ENCODE data around the gene FAHD1.
"Not testable (repeated sequence)": the region's sequence is repeated elsewhere in the genome, so short reads cannot be mapped to it uniquely, and the experiment has no call there.

FAHD1 gene

DNA sequence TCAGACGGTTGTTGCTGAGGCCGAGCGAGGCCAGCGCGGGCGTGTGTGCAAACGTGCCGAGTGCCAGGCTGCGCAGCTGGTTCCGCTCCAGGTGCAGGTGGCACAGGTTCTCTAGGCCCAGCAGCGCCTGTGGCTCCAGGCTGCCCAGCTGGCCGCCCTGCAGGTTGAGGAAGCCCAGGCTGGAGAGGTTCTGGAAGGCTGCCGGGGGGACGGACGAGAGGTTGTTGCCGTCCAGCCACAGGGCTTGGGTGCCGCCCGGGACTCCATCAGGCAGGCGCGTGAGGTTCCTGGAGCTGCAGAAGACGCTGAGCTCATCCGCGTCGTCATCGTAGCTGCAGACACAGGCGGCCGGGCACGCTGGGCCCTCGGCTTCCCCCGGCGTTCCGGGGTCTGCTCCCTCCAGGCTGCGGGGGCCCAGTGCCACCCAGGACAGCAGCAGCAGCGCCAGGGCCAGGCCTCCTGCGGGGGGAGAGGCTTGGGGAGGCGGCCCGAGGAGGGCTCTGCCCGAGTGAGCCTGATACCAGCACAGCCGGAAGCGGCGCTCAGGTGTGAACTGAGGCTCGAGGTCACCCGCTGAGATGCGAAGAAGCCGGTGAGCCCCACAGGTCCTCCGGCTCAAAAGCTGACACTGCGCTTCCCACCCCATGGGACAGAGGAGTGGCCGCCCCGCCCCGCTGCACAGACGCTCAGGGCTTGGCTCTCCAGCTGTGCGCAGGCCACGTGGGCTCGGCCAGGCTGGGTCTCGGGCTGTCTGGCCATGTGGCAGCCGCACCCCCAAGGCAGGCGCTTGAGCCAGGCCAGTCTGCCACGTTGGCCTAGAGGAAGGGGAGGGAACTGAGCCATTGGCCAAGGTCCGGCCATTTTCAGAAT lies 34.8 kb upstream of the FAHD1 start:
- no peak for TF ChIP-seq JUND (IDR thresholded peaks at IDR 0.05; ENCODE audit: low read depth)
- no peak for DNase-seq (ENCODE audit: low read depth in 1 of 2, low spot score in 1 of 2)
- in situ Hi-C loops (cut with HindIII; ENCODE audit: low pct_unique_long_range_greater_than_20kb, low sequenced_read_pairs): no loop called here

DNA sequence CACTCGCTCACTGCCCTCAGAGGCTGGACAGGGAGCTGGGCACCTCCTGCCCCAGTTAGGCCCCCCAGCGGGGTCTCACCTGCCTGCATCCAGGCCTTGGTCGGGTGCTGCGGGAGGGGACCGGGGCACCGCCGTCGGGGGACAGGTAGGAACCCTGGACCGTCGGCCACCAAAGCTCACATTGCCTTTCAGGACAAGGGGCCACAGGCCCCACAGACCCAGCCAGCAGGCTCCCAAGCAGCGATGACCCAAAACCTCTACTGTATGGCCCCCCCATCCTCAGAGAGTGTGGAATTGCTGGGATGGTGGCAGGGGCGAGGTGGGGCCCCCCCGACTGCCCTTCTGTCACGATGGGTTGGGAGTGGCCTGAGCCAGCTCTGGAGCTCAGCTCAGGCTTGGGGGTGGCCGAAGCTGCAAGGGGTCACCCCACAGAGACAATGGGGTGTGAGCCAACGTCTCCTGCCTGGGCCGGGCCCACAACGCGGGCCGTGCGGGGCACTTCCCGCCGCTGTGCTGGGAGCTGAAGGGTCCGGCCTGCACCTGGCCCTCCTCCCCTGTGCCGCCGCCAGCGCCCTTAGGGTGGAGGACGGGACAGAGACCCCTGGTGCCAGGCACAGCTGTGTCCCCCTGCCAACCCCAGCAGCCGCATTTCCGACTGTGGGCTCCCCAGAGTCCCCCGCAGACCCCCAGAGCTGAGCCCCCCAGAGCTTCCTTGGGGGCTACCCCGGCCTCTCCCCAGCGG lies 34.0 kb upstream of the FAHD1 start:
- in situ Hi-C loops (cut with HindIII; ENCODE audit: low pct_unique_long_range_greater_than_20kb, low sequenced_read_pairs): no loop called here
- no peak for TF ChIP-seq JUND (IDR thresholded peaks at IDR 0.05; ENCODE audit: low read depth)
- DNase-seq (ENCODE audit: low read depth in 1 of 2, low spot score in 1 of 2): no peak

DNA sequence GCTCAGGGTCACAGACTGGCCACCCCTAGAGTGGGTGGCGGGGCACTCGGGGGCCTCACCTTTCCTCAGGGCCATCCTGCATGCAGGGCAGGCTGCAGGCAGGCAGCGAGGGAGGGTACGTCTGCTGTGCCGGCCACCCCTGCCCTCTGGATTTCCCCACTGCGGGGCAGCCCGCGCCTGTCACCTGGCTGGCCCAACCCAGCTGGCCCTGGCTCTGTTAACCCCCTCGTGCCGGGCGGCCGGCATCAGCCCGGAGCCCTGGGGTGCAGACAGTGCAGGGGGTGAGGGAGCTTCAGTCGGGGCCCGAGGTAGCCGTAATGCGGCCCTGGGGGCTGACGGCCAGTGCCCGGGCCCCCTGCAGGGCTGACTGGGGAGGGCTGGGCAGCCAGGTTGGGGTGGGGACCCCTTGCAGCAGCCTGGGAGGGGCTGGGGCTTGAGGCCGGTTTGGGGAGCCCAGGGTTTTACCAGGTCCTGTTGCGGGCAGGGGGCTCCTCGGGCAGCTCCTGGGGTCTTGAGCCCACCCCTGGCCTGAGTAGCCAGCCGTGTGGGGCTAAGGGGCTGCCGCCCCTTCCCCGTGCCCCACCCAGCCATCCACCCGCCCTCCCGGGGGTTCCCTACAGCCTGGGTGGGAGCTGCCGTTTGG lies 33.3 kb upstream of the FAHD1 start, which contains the start of gene IGFALS:
IGFALS (minus strand) TSS at position 128 of the 643 bp plus-strand sequence; CDS start at position 75, 53 bp downstream.
- in situ Hi-C loops (cut with HindIII; ENCODE audit: low pct_unique_long_range_greater_than_20kb, low sequenced_read_pairs): no loop called here
- no peak for TF ChIP-seq JUND (IDR thresholded peaks at IDR 0.05; ENCODE audit: low read depth)

DNA sequence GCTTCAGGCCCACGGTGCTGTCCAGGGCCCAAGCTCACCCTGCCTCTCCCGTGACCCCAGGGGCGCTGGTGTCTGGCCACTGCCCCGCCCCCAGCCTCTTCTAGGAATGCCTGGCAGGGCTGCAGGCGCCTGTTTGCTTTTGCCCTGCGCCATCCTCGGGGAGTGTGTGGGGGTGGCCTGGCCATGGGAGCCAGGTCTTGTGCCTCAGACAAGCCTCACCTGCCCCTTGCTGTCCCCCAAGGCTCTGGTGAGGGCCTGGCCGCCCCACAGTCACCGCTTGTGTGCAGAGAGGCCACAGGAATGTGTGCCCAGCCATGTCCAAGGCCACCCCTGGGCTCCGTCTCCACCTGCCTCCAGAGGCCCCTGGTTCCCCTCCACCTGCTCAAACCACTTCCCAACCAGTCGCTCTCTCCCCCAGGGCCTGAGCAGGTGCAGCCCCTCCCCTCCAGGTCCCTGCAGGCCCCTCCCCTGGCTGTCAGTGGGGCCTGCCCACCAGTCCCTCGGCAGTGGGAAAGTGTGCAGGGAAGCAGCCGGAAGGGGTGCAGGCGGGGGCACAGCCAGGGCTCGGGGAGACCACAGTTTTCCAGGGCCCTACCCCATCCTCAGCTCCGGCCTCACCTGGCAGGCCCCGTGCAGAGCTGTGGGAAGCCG lies 32.7 kb upstream of the FAHD1 start:
- in situ Hi-C loops (cut with HindIII; ENCODE audit: low pct_unique_long_range_greater_than_20kb, low sequenced_read_pairs): no loop called here
- no peak for TF ChIP-seq JUND (IDR thresholded peaks at IDR 0.05; ENCODE audit: low read depth)
- DNase-seq (ENCODE audit: low read depth in 1 of 2, low spot score in 1 of 2): peak; percentile 58 to 72

More for the DNA sequence above, 33.3 kb upstream of the FAHD1 start, which contains the start of gene IGFALS:
- no peak for DNase-seq (ENCODE audit: low read depth in 1 of 2, low spot score in 1 of 2)

DNA sequence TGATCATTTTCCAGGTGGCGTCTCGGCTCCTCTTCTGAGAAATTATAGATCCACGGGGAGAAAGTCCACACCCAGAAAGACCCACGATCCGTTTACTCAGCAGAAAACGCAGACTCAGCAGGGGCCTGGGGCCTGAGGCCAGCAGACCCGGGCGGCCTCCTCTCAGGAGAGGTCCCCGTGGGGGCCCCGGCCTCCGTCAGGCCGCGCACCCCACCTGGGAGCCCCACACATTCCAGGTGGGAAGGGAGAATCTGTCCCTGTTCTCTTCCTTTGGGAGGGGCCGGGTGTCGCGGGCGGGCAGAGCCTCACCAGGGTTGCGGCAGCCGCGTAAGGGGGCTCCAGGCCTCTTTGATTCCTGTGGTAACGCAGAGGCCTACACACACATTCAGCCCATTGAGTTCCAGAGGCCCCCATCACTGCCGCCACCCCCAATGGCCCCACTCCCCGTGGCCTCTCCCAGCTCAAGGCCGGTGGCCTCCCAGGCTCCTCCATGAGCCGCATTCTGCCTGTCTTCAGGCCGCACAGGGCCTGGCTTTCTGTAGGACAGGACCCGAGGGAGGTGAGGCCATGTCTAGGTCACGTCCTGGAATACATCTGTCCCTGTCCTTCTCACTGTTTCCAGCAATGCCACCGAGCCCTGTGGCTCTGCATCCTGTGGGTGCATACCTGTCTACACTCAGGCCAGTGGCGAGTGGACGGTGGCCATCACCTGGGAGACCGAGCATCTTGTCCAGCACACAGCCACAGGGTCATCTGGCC lies 31.9 kb upstream of the FAHD1 start:
- in situ Hi-C loops (cut with HindIII; ENCODE audit: low pct_unique_long_range_greater_than_20kb, low sequenced_read_pairs): no loop called here
- no peak for DNase-seq (ENCODE audit: low read depth in 1 of 2, low spot score in 1 of 2)
- no peak for TF ChIP-seq JUND (IDR thresholded peaks at IDR 0.05; ENCODE audit: low read depth)

DNA sequence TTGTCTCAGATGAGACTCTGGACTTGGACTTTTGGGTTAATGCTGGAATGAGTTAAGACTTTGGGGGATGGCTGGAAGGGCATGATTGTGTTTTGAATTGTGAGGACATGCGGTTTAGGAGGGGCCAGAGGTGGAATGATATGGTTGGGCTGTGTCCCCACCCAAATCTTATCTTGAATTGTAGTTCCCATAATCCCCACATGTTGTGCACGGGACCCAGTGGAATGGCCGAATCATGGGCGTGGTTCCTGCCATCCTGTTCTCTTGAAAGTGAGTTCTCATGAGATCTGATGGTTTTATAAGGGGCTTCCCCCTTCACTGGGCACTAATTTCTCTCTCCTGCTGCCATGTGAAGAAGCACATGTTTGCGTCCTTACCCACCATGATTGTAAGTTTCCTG lies 27.7 kb upstream of the FAHD1 start:
- DNase-seq (ENCODE audit: low read depth in 1 of 2, low spot score in 1 of 2); in situ Hi-C loops (cut with HindIII; ENCODE audit: low pct_unique_long_range_greater_than_20kb, low sequenced_read_pairs): not testable (repeated sequence)

DNA sequence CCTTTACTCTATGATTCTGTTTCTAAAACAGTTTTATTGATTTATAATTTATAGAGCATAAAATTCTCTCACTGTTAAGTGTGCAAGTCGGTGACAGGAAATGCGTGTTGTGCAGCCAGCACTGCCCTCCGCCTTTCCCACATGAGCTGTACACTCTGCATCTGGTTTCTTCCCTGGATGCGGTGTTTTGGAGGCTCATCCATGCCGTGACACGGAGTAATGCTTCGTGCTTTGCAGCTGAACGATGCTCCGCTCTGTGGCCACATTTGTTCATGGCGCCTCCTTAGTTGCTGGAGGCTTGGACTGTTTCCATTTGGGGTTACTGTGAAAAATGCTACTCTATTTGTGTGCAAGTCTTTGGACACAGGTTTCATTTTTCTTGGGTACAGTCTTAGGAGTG lies 26.3 kb upstream of the FAHD1 start:
- no peak for TF ChIP-seq JUND (IDR thresholded peaks at IDR 0.05; ENCODE audit: low read depth)
- no peak for DNase-seq (ENCODE audit: low read depth in 1 of 2, low spot score in 1 of 2)
- in situ Hi-C loops (cut with HindIII; ENCODE audit: low pct_unique_long_range_greater_than_20kb, low sequenced_read_pairs): no loop called here

DNA sequence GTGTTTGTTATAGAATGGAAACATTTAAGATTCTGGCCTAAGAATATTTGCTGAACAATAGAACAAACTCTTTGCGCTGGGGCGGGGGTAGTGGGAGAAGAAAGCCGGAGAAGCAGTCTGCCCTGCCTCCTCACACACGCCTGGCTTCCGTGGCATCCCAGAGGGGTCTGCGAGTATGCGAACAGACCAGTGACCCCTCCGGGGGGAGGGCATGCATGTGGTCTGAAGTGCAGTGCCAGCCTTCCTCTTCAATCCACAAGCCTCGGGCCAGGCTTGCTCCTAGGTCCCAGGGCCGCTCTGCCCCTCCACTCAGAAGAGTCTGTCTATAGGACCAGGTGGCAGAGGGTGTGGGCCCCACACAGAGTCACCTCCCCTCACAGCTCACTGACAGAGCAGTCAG lies 19.4 kb upstream of the FAHD1 start:
- TF ChIP-seq JUND (IDR thresholded peaks at IDR 0.05; ENCODE audit: low read depth): no peak
- DNase-seq (ENCODE audit: low read depth in 1 of 2, low spot score in 1 of 2): no peak
- in situ Hi-C loops (cut with HindIII; ENCODE audit: low pct_unique_long_range_greater_than_20kb, low sequenced_read_pairs): no loop called here

DNA sequence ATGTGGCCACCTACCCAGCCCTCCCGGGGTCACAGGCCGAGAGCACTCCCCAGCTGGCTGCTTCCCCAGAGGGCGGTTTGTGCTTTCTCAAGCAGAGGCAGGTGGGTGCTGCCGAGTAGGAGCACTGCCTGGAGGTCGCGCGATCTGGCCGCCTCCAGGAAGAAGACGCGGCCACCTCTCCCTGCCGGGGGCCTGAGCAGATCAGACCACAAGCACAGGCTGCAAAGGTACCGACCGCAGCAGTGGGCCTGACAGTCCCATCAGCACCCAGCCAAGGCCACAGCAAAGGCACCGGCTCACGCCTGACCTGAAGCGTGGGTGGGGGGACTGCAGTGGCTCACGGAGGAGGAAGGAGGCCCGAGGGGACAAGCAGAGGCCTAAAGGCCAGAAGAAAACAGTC lies 18.3 kb upstream of the FAHD1 start:
- in situ Hi-C loops (cut with HindIII; ENCODE audit: low pct_unique_long_range_greater_than_20kb, low sequenced_read_pairs): no loop called here
- no peak for DNase-seq (ENCODE audit: low read depth in 1 of 2, low spot score in 1 of 2)
- TF ChIP-seq JUND (IDR thresholded peaks at IDR 0.05; ENCODE audit: low read depth): no peak

DNA sequence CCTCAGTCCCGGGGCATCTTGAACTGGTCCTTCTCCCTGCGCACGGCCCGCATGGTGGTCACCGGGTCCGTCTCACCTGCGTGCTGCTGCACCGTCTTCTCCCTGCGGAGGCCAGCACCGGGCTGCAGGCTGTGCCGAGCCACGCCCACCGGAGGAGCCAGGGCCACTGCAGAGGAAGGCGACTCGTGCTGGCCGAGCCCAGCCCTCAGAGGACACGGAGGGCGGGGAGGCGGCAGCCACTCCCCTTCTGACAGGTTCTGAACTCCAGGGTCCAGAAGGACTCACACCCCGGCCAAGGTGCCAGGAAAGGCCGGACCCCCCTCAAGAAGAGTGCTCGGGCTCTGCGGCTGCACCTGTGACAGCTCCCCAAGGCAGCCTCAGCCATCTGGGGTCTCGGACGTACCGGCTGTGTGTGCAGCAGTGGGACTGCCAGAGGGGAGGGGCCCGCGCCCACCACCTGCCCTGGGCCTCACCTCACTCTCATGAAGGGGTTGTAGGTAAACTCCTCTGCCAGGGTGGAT lies 17.7 kb upstream of the FAHD1 start:
- DNase-seq (ENCODE audit: low read depth in 1 of 2, low spot score in 1 of 2): no peak
- in situ Hi-C loops (cut with HindIII; ENCODE audit: low pct_unique_long_range_greater_than_20kb, low sequenced_read_pairs): no loop called here
- no peak for TF ChIP-seq JUND (IDR thresholded peaks at IDR 0.05; ENCODE audit: low read depth)

DNA sequence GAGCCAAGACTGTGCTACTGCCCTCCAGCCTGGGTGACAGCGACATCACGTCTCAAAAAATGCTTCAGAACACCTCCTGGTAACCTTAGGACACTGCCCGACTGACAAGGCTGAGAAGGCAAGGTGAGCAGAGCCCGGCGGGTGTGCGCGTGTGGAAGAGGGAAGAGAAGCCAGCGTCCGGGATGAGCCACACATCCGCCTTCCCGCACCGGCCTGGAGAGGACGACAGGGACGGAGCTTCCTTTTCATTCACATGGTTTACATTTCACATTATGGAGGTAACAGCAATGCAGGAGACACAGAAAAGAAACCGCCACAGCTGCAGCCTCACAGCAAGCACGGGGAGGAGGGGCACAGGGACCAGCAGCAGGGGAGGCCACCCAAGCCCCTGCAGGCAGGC lies 16.9 kb upstream of the FAHD1 start:
- DNase-seq (ENCODE audit: low read depth in 1 of 2, low spot score in 1 of 2): no peak
- in situ Hi-C loops (cut with HindIII; ENCODE audit: low pct_unique_long_range_greater_than_20kb, low sequenced_read_pairs): no loop called here
- TF ChIP-seq JUND (IDR thresholded peaks at IDR 0.05; ENCODE audit: low read depth): no peak
